Prostate gland (tissue), 2 donors: ENCODE data around the gene NXPE3. TPM values are rescaled to one million over a fixed set of nuclear protein-coding genes. Genes with fewer than 3 reads are reported as not detected.

ENCODE experiments used
- DNase-seq: peaks from one replicate; pipeline ENCODE4 v3.0.0-alpha.2; 2019; ENCODE audit warnings: low spot score
- H3K27ac ChIP-seq, 2 donors: fragments of 200-600 bp; sonication (generic); 2 replicates each; pipeline ENCODE4 v1.5.1; 2017 to 2019
- H3K27me3 ChIP-seq: fragments of 200-600 bp; sonication (generic); replicated peaks from 2 replicates; pipeline ENCODE4 v1.5.1; 2019; ENCODE audit not compliant: insufficient read depth
- H3K36me3 ChIP-seq, 2 donors: fragments of 200-600 bp; sonication (generic); 1 replicate in 1 of 2; 2 replicates in 1 of 2; pipeline versions ENCODE4 v1.5.1 to v1.8.1; 2017 to 2019
- H3K4me1 ChIP-seq: fragments of 200-600 bp; sonication (generic); replicated peaks from 2 replicates; pipeline ENCODE4 v1.5.1; 2019
- H3K4me3 ChIP-seq, 2 donors: fragments of 200-600 bp; sonication (generic); 2 replicates each; pipeline ENCODE4 v1.5.1; 2017 to 2019
- H3K9me3 ChIP-seq: fragments of 200-600 bp; sonication (generic); 2 replicates; pipeline ENCODE4 v1.5.1; 2017
- CTCF ChIP-seq, 4 experiments: fragments of 200-600 bp in 2 of 4; fragments of 450-650 bp in 2 of 4; sonication (generic) in 2 of 4; IDR thresholded peaks; 1 replicate in 3 of 4; 2 replicates in 1 of 4; pipeline ENCODE4 v1.5.1; 2016 to 2019; ENCODE audit warnings: antibody characterized with exemption in 4 of 4, mild to moderate bottlenecking in 2 of 4, moderate library complexity in 2 of 4
- POLR2A ChIP-seq: fragments of 450-650 bp; IDR thresholded peaks from one replicate; pipeline ENCODE4 v1.6.1; 2016; ENCODE audit warnings: antibody characterized with exemption, mild to moderate bottlenecking
- POLR2AphosphoS5 ChIP-seq: sonication (generic); formaldehyde crosslinking; IDR thresholded peaks from one replicate; pipeline ENCODE4 v1.6.1; 2017; ENCODE audit warnings: antibody characterized with exemption
- WGBS: methylation state at CpG from one replicate; pipeline ENCODE4 v1.1.5; 2018; 5-methylcytosine and 5-hydroxymethylcytosine counted together
- intact Hi-C: fragments of 100-400 bp; cut with DNase I; formaldehyde crosslinking; loops from one replicate; pipeline ENCODE4 v1.14.2; 2022
- total RNA-seq, 2 donors: library from RNA; depleted of rRNA; stranded (reverse); fragments of >200 nt; gene quantifications; one replicate each; pipeline ENCODE4 v1.1.0, GENCODE V29; 2016

NXPE3 gene
- total RNA-seq, 2 donors from 2014 or later: 7.8 to 14.1 TPM

DNA sequence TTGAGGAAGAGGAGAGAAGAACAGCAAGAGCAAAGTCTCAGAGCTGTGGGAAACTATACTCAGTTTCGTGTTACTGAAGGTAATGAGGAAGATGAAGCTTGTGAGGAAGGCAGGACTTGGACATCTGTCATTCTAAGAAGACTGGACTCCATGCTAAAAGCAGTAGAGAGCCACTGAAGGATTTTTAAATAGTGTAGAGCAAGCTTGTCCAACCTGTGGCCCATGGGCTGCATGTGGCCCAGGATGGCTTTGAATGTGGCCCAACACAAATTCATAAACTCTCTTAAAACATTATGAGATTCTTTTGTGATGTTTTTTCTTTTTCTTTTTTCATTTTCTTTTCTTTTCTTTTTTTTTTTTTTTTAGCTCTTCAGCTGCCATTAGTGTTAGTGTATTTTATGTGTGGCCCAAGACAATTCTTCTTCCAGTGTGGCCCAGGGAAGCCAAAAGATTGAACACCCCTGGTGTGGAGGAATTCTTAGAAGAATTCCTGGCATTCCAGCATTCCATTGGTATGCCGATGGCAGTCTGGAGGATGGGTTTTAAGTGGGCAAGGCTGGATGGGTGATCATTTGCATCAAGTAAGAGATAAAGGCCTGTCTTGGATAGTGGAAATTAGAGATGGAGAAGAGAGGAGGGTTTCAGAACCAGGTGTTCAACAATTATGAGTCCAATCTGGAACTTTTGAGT is 63.4 kb downstream of the NXPE3 start:
- no peak for DNase-seq
- Histone ChIP-seq H3K27me3 (no peaks in the 10 kb centered on the region), H3K4me3 (no peak overlapping the region), H3K4me1 (no peaks in the 10 kb centered on the region), H3K27ac (no peak overlapping the region), H3K36me3 (no peaks in the 10 kb centered on the region), H3K9me3 (no peaks in the 10 kb centered on the region)
- no peak for TF ChIP-seq POLR2AphosphoS5
- TF ChIP-seq POLR2A: no peak
- no peak for TF ChIP-seq CTCF (IDR thresholded peaks at IDR 0.05)
- intact Hi-C loops: no loop called here
- 74% methylated on average over 2 of the region's 2 CpGs for WGBS

DNA sequence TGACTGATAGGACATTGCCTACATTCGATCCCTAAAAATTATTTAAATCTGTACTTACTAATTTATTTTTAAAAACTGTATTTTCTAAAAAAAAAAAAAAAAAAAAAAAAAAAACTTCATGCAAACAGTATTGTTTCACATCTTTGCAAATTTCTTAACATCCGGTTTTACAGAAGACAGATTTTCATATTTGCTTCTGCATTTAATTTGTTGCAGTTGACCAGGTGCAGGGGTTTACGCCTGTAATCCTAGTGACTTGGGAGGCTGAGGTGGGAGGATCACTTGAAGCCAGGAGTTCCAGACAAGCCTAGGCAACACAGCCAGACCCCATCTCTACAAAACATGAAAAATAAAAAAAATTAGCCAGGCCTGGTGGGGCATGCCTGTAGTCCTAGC is 63.9 kb downstream of the NXPE3 start:
- H3K9me3 ChIP-seq: no peaks in the 10 kb centered on the region
- no peaks in the 10 kb centered on the region for H3K27me3 ChIP-seq
- intact Hi-C loops: no loop called here
- H3K27ac ChIP-seq: no peak overlapping the region
- H3K4me1 ChIP-seq: peaks cover 3% of the 10 kb centered on the region
- H3K36me3 ChIP-seq: no peaks in the 10 kb centered on the region
- H3K4me3 ChIP-seq: no peak overlapping the region
- TF ChIP-seq POLR2A: no peak
- TF ChIP-seq CTCF (IDR thresholded peaks at IDR 0.05): no peak
- no peak for TF ChIP-seq POLR2AphosphoS5
- 91% methylated on average over 3 of the region's 3 CpGs for WGBS
- no peak for DNase-seq

GRCh38 chr3:101845425-101845824 is 66.4 kb downstream of the NXPE3 start:
- H3K27me3 ChIP-seq: no peaks in the 10 kb centered on the region
- no peak for TF ChIP-seq CTCF (IDR thresholded peaks at IDR 0.05)
- no peak for TF ChIP-seq POLR2A
- TF ChIP-seq POLR2AphosphoS5: no peak
- H3K9me3 ChIP-seq: no peaks in the 10 kb centered on the region
- H3K4me1 ChIP-seq: peaks cover 11% of the 10 kb centered on the region
- no peak overlapping the region for H3K4me3 ChIP-seq
- WGBS: 97% methylated on average over 2 of the region's 2 CpGs
- no peaks in the 10 kb centered on the region for H3K36me3 ChIP-seq
- DNase-seq: no peak
- intact Hi-C loops: no loop called here
- H3K27ac ChIP-seq: no peak overlapping the region

- no peak for TF ChIP-seq CTCF (IDR thresholded peaks at IDR 0.05)
- no peak for TF ChIP-seq POLR2A
- TF ChIP-seq POLR2AphosphoS5: no peak
- H3K4me3 ChIP-seq: no peak overlapping the region
- no peak for DNase-seq
- no peaks in the 10 kb centered on the region for H3K9me3 ChIP-seq
- no peaks in the 10 kb centered on the region for H3K27me3 ChIP-seq
- H3K36me3 ChIP-seq: no peaks in the 10 kb centered on the region
- 98% methylated on average over 2 of the region's 2 CpGs for whole genome bisulfite sequencing
- intact Hi-C loops: no loop called here
- peaks cover 11% of the 10 kb centered on the region for H3K4me1 ChIP-seq
- H3K27ac ChIP-seq: no peak overlapping the region
Measured at GRCh38 chr3:101846709-101847108, 67.7 kb downstream of the NXPE3 start.

DNA sequence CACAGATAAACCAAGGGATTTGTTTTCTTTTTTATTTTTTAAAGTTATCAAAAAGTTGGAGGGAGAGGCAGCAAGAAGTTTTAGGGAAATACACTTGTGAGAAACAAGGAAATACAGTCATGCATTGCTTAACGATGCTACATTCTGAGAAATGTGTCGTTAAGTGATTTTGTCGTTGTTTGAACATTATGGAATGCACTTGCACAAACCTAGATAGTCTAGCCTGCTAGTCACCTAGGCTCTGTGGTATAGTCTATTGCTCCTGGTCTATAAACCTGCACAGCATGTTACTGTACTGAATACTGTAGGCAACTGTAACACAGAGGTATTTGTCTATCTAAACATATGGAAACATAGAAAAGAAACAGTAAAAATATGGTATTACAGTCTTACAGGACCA is 68.3 kb downstream of the NXPE3 start:
- TF ChIP-seq CTCF (IDR thresholded peaks at IDR 0.05): no peak
- no peak for TF ChIP-seq POLR2A
- TF ChIP-seq POLR2AphosphoS5: no peak
- WGBS: 64% methylated on average over 3 of the region's 3 CpGs
- no peak overlapping the region for H3K4me3 ChIP-seq
- H3K4me1 ChIP-seq: peaks cover 11% of the 10 kb centered on the region
- H3K27ac ChIP-seq: peak overlapping the region; percentile 95 to 96
- H3K36me3 ChIP-seq: no peaks in the 10 kb centered on the region
- no peak for DNase-seq
- intact Hi-C loops: no loop called here
- no peaks in the 10 kb centered on the region for H3K9me3 ChIP-seq
- H3K27me3 ChIP-seq: no peaks in the 10 kb centered on the region
